Thyroid gland (tissue), 4 donors: ENCODE results near the gene BAD. TPM values are rescaled to one million over a fixed set of nuclear protein-coding genes. Genes with fewer than 3 reads are reported as not detected.
A peak's percentile ranks its signal among the peaks of the same experiment; 100 is the strongest.
"Not testable (repeated sequence)": the region's sequence is repeated elsewhere in the genome, so short reads cannot be mapped to it uniquely, and the experiment has no call there.

Source experiments
- DNase-seq, 2 donors: peaks; one replicate each; pipeline ENCODE4 v3.0.0-alpha.2; 2019
- H3K27ac ChIP-seq, 3 donors: fragments of 200-600 bp; sonication (generic); 1 replicate in 2 of 3; 2 replicates in 1 of 3; pipeline ENCODE4 v1.5.1; 2016 to 2019; ENCODE audit warnings: mild to moderate bottlenecking in 1 of 3, moderate library complexity in 1 of 3
- H3K27me3 ChIP-seq: fragments of 200-600 bp; sonication (generic); one replicate; pipeline ENCODE4 v1.5.1; 2019
- H3K36me3 ChIP-seq, 2 donors: fragments of 200-600 bp; sonication (generic); one replicate each; pipeline ENCODE4 v1.5.1; 2016 to 2019
- H3K4me1 ChIP-seq, 2 donors: fragments of 200-600 bp; sonication (generic); one replicate each; pipeline ENCODE4 v1.5.1; 2017 to 2019
- H3K4me3 ChIP-seq, 3 donors: fragments of 200-600 bp; sonication (generic); replicated peaks in 1 of 3; 1 replicate in 2 of 3; 2 replicates in 1 of 3; pipeline ENCODE4 v1.5.1; 2016; ENCODE audit warnings: mild to moderate bottlenecking in 1 of 3
- H3K9me3 ChIP-seq: fragments of 200-600 bp; sonication (generic); one replicate; pipeline ENCODE4 v1.5.1; 2017
- POLR2A ChIP-seq, 2 donors: fragments of 450-650 bp; IDR thresholded peaks; one replicate each; pipeline ENCODE4 v1.6.1; 2017; ENCODE audit warnings: antibody characterized with exemption in 2 of 2, mild to moderate bottlenecking in 2 of 2, moderate library complexity in 1 of 2
- WGBS, 2 donors: methylation state at CpG; one replicate each; pipeline ENCODE4 v1.1.5; 2017; 5-methylcytosine and 5-hydroxymethylcytosine counted together
- intact Hi-C: fragments of 100-400 bp; cut with DNase I; formaldehyde crosslinking; loops from one replicate; pipeline ENCODE4 v1.15.1; 2023
- total RNA-seq, 4 donors: library from RNA; depleted of rRNA; stranded (reverse); fragments of >200 nt; gene quantifications; one replicate each; pipeline ENCODE4 v1.2.3, GENCODE V29; 2016
- TF ChIP-seq, protein P1 (sequence below), 6 experiments: fragments of 200-600 bp in 3 of 6; fragments of 450-650 bp in 3 of 6; sonication (generic) in 3 of 6; IDR thresholded peaks; one replicate each; pipeline ENCODE4 v1.5.1; 2016 to 2019; ENCODE audit warnings: antibody characterized with exemption in 6 of 6, mild to moderate bottlenecking in 2 of 6, inconsistent platforms in 1 of 6, moderate library complexity in 1 of 6

Gene BAD
- total RNA-seq, 4 donors from 2014 or later, result 79.0 to 239 (median 148) TPM

DNA sequence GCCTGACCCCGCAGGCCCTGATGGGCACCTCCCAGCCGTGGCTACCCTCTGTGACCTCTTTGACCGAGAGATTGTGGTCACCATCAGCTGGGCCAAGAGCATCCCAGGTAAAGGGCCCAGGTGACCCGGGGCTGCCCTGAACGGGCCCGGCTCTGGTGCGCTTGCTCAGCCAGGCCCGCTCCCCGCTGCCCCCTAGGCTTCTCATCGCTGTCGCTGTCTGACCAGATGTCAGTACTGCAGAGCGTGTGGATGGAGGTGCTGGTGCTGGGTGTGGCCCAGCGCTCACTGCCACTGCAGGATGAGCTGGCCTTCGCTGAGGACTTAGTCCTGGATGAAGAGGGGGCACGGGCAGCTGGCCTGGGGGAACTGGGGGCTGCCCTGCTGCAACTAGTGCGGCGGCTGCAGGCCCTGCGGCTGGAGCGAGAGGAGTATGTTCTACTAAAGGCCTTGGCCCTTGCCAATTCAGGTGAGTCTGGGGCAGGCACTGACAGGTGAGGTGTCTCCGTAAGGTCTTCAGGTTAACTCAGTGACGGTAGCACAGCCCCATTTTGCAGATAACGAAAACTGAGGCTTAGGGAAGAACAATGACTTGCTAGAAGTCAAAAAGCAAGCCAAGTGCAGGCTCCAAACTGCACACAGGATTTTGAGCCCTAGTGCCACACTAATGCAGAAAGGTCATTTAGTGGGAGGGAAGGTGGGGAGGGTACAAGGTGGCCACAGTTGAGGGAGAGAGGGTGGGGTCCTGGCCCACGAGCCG lies 30.5 kb upstream of the BAD start:
- WGBS, 2 donors, result 94 to 98% methylated on average over 17 to 24 of the region's 24 CpGs
- H3K27ac ChIP-seq, result no peak overlapping the region
- intact Hi-C loops, result no loop called here

GRCh38 chr11:64314146-64314804 lies 29.8 kb upstream of the BAD start:
- H3K4me1 ChIP-seq, result peaks cover 6 to 13% of the 10 kb centered on the region in 2 donors
- H3K27me3 ChIP-seq, result no peaks in the 10 kb centered on the region
- H3K4me3 ChIP-seq, result no peak overlapping the region
- H3K9me3 ChIP-seq, result no peaks in the 10 kb centered on the region
- WGBS, 2 donors, result 81 to 87% methylated on average over 7 to 19 of the region's 19 CpGs
- peaks cover 11 to 23% of the 10 kb centered on the region in 2 donors for H3K36me3 ChIP-seq
- DNase-seq, result no peak
- intact Hi-C loops, result no loop called here
- no peak for TF ChIP-seq POLR2A (IDR thresholded peaks at IDR 0.05)
- peak overlapping the region in 1 of 3 donors; percentile 24 for H3K27ac ChIP-seq

More for the DNA sequence above, 30.5 kb upstream of the BAD start:
- DNase-seq, result no peak
- TF ChIP-seq POLR2A (IDR thresholded peaks at IDR 0.05), result no peak
- TF ChIP-seq, protein P1, sequence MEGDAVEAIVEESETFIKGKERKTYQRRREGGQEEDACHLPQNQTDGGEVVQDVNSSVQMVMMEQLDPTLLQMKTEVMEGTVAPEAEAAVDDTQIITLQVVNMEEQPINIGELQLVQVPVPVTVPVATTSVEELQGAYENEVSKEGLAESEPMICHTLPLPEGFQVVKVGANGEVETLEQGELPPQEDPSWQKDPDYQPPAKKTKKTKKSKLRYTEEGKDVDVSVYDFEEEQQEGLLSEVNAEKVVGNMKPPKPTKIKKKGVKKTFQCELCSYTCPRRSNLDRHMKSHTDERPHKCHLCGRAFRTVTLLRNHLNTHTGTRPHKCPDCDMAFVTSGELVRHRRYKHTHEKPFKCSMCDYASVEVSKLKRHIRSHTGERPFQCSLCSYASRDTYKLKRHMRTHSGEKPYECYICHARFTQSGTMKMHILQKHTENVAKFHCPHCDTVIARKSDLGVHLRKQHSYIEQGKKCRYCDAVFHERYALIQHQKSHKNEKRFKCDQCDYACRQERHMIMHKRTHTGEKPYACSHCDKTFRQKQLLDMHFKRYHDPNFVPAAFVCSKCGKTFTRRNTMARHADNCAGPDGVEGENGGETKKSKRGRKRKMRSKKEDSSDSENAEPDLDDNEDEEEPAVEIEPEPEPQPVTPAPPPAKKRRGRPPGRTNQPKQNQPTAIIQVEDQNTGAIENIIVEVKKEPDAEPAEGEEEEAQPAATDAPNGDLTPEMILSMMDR (IDR thresholded peaks at IDR 0.05), result no peak
- H3K9me3 ChIP-seq, result no peaks in the 10 kb centered on the region
- no peaks in the 10 kb centered on the region for H3K27me3 ChIP-seq
- peaks cover 11 to 23% of the 10 kb centered on the region in 2 donors for H3K36me3 ChIP-seq
- no peak overlapping the region for H3K4me3 ChIP-seq
- H3K4me1 ChIP-seq, result peaks cover 9 to 20% of the 10 kb centered on the region in 2 donors

DNA sequence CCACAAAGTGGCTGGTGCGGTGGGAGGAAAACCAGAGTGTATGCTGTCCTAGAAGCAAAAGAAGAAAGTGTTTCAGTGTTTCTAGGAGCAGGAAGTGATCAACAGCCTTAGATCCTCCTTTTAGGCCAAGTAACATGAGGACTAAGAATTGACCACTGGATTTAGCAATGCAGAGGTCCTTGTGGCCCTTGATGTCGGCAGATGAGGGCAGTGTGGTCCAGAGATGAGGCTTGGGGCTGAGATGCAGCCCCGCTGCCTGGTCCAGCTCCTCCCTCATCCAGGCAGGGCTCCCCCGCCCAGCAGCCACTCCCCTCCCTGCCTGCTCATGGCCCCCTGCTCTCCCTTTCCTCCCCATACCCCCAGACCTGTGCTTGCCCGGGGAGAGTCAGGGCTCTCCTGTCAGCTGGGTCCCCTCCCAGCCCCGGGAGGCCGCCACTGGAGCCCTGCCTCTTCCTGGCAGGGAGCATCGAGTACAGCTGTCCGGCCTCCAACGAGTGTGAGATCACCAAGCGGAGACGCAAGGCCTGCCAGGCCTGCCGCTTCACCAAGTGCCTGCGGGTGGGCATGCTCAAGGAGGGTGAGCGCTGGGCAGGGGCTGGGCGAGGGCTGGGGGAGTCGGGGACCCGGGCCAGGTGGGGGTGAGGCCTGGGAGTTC lies 29.2 kb upstream of the BAD start:
- H3K4me1 ChIP-seq, result peaks cover 0 to 6% of the 10 kb centered on the region in 2 donors
- intact Hi-C loops, result no loop called here
- H3K27me3 ChIP-seq, result no peaks in the 10 kb centered on the region
- no peaks in the 10 kb centered on the region for H3K9me3 ChIP-seq
- no peak overlapping the region for H3K4me3 ChIP-seq
- peak overlapping the region in 2 of 3 donors; percentile 24 to 50 for H3K27ac ChIP-seq
- TF ChIP-seq, protein P1 (IDR thresholded peaks at IDR 0.05), result no peak
- TF ChIP-seq POLR2A (IDR thresholded peaks at IDR 0.05), result no peak
- WGBS, 2 donors, result 83 to 86% methylated on average over 15 to 18 of the region's 18 CpGs
- no peak for DNase-seq
- H3K36me3 ChIP-seq, result peaks cover 11 to 23% of the 10 kb centered on the region in 2 donors

DNA sequence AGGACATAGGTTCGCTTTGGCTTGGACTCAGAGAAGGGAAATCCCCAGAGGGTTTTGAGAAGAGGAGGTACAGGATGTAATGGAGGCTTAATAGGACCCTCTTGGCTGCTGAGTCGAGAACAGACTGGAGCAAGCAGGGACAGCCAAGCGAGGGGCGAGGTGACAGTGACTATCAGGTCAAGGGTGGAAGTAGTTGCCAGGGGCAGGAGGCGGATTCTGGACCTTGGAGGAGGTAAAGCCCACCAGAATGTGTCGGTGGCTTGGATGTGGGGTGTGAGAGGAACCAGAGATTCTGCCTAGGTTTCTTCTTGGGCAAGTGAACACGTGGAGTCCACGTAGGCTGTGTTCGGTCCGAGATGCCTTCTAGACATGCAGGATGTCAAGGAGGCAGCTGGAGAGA lies 28.5 kb upstream of the BAD start:
- Histone ChIP-seq H3K36me3 (peaks cover 11 to 23% of the 10 kb centered on the region in 2 donors), H3K27me3 (no peaks in the 10 kb centered on the region), H3K9me3 (no peaks in the 10 kb centered on the region), H3K4me3 (no peak overlapping the region), H3K27ac (peak overlapping the region in 1 of 3 donors; percentile 50), H3K4me1 (peaks cover 0 to 6% of the 10 kb centered on the region in 2 donors)
- WGBS, 2 donors, result 93 to 95% methylated on average over 10 of the region's 10 CpGs
- DNase-seq, result no peak
- no peak for TF ChIP-seq POLR2A (IDR thresholded peaks at IDR 0.05)
- TF ChIP-seq, protein P1 (IDR thresholded peaks at IDR 0.05), result no peak
- intact Hi-C loops, result no loop called here

GRCh38 chr11:64307795-64308194 lies 23.3 kb upstream of the BAD start:
- DNase-seq, H3K4me3 ChIP-seq, H3K27me3 ChIP-seq, intact Hi-C loops, H3K36me3 ChIP-seq, H3K9me3 ChIP-seq, H3K27ac ChIP-seq: not testable (repeated sequence)
- 88 to 91% methylated on average over 5 of the region's 5 CpGs for WGBS, 2 donors
- peaks cover 16 to 25% of the 10 kb centered on the region in 2 donors for H3K4me1 ChIP-seq
